Forelimb muscle (tissue), 1 donor: ENCODE results near the gene UTS2. TPM values are rescaled to one million over a fixed set of nuclear protein-coding genes. Genes with fewer than 3 reads are reported as not detected.

Experiments
- DNase-seq: peaks from one replicate; pipeline ENCODE4 v3.0.0-alpha.2; 2013; ENCODE audit warnings: low read depth
- polyA plus RNA-seq: library from polyadenylated mRNA; unstranded; fragments of 120-200 nt; gene quantifications from one replicate; pipeline ENCODE4 v1.2.1, GENCODE V29; 2013; ENCODE audit not compliant: insufficient read length

Gene UTS2
- polyA plus RNA-seq, 1 donor, result not detected

DNA sequence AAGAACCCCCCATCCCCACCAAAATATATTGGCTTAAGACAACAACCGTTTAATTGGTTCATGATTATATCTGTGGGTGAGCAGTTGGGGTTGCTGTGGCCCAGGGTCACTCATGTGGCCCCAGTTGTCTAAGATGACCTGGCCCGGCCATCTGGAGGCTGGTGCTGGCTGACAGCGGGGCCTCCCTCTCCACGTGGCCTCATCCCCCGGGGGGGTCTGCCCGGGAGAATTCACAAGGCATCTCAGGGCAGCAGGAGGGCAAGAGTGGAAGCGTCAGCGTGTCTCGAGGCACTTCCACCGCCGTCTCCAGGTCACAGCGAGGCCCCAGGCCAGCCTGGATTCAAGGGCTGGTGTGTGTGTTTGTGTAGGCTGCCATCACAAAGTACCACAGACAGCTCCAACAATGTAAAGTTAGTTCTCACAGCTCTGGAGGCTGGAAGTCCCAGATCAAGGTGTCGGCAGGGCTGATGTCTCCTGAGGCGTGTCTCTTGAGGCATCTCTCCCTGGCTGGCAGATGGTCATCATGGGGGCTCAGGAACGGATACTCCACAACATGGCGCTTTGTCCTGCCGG, 11.0 kb upstream of the UTS2 start:
- DNase-seq, result no peak

GRCh38 chr1:7862211-7863060, 9.6 kb upstream of the UTS2 start:
- DNase-seq, result no peak

GRCh38 chr1:7861452-7861851, 8.6 kb upstream of the UTS2 start:
- no peak for DNase-seq

DNA sequence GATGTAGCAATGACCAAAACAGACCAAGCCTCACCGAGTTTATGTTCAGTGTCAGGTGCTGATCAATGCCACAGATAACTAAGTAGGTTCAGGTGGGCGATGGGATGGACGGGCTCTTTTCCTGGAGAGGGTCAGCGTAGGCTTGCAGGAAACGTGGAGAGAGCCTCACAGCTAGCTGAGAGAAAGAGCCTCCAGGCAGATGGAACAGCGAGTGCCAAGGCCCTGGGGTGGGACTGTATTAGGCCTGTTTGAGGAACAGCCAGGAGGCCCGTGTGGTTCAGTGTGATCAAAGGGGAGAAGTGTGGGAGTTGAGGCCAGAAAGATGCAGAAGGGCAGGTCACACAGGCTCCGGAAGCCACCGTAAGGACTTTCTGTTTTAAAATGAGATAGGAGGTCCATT, 7.3 kb upstream of the UTS2 start:
- no peak for DNase-seq

- no peak for DNase-seq
Observed at GRCh38 chr1:7859406-7859805, 6.5 kb upstream of the UTS2 start.

DNA sequence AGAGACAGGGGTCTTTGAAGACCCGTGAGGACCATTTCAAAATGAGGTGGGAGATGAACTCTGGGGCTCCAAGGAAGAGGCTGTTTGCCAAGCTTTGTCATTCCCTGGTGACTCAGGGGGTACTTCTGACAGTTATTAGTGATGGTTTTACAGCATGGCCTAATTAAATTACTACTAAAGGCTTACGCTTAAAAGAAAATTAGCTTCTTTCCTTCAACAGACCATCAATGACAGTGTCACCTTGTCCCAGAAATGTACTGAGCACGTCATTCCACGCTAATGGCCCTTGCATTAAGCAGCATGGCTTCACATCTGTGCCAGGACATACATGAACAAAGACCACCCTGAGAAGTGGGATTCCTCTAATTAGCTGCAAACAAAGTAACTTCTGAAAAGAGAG, 5.1 kb upstream of the UTS2 start:
- DNase-seq, result no peak

DNA sequence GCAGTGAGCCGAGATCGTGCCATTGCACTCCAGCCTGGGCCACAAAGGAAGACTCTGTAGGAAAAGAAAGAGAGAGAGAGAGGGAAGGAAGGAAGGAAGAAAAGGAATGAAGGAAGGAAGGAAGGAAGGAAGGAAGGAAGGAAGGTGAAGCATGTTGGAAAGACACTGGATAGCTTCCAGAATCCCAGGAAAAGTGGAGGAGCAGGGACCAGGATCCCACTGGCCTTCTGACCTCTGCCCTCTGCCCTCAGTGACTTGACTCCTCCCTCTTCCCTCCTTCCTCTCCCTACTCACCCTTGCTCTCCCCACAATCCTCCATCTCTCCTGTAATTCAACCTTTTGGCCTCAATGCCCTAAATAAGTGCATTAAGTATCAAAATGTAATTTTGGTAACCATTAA, 4.1 kb upstream of the UTS2 start:
- DNase-seq, result no peak

GRCh38 chr1:7856345-7856744, 3.5 kb upstream of the UTS2 start:
- no peak for DNase-seq

- DNase-seq, result no peak
Observed at GRCh38 chr1:7853684-7854026, 790 bp upstream of the UTS2 start.

DNA sequence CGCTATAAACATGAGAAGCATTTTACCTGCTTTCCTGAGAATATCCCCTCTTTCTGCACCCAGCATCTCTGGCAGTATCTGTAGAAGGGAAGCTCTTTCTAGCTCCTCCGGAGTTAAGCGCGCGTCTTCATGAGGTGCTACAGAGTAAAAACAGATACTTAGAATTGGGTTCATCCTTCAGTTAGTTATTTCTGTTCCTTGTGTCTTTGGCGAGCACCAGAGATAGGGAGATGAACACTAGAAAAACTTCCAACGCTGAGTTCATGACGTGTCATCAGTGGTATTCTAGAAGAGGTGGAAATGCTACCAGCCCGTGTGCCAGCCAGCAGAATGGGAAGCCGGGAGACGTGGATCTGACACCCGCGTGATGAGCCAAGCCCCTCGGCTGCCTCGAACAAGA, 2.1 kb downstream of the UTS2 start:
- DNase-seq, result no peak

GRCh38 chr1:7847599-7847998, 5.3 kb downstream of the UTS2 start:
- DNase-seq, result no peak

- no peak for DNase-seq
Observed at GRCh38 chr1:7846656-7847055, 6.2 kb downstream of the UTS2 start.

DNA sequence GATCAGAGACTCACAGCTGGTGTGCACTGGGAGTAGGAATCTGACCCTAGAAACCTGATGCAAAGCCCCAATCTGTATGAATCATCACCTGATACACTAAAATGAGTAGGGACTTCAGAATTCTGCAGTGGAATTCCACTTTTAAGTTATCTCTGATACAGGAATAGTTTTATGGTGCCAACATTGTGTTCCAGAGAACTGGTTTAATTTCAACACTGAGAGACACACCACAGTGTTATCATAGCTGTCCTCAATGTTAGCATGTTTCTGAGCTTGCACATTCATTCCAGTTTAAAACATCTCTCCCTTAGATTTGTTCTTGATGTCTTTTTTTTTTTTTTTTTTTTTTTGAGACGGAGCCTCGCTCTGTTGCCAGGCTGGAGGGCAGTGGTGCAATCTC, 7.1 kb downstream of the UTS2 start:
- DNase-seq, result no peak

DNA sequence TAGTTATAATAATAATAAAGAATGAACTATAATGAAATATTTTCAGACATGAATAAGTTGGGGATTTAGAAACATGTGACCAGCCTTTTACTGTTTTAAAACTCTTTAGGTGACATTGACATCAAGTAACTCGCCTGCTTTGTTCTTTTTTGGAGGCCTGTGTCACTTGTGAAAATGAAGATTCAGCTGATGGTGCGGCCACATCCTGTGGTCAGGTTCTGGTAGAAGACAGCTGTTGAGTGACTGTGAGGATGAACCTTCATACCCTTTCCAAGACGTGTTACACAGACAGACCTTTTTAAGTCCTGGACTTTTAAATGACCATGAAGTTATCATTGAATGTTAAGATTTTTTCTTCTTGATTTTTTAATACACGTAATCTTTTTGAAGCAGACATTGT, 10.3 kb downstream of the UTS2 start:
- DNase-seq, result no peak

DNA sequence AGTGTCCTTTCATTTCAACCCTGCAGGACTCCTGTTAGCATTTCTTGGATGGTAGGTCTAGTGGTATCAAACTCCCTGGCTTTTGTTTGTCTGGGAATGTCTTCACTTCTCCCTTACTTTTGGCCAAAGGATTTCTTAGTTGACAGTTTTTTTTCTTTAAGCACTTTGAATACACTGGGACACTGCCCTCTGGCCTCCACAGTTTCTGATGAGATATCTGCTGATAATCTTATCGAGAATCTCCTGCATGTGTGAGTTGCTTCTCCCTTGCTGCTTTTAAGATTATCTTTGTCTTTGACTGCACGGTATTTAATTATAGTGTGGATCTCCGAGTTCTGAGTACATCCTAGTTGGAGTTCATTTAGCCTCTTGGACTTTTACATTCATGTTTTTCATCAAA, 13.3 kb downstream of the UTS2 start:
- no peak for DNase-seq

- no peak for DNase-seq
Observed at GRCh38 chr1:7838714-7839113, 14.2 kb downstream of the UTS2 start.

DNA sequence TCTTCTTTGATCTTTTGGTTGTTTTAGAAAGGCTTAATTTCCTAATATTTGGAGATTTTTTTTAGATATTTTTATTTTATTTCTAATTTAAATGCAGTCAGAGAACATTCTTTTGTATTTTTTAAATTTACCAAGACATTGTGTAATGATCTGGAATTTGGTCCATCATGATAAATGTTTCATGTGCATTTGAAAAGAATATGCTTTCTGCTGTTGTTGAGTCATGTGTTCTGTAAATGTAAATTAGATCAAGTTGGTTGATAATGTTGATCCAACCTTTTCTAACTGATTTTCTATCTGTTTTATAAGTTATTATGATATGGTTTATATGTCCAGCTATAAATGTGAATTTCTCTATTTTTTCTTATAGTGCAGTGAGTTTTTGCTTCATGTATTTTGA, 19.8 kb downstream of the UTS2 start:
- DNase-seq, result no peak

GRCh38 chr1:7831458-7831857, 21.4 kb downstream of the UTS2 start:
- DNase-seq, result no peak

GRCh38 chr1:7827126-7827955, 25.5 kb downstream of the UTS2 start:
- no peak for DNase-seq

DNA sequence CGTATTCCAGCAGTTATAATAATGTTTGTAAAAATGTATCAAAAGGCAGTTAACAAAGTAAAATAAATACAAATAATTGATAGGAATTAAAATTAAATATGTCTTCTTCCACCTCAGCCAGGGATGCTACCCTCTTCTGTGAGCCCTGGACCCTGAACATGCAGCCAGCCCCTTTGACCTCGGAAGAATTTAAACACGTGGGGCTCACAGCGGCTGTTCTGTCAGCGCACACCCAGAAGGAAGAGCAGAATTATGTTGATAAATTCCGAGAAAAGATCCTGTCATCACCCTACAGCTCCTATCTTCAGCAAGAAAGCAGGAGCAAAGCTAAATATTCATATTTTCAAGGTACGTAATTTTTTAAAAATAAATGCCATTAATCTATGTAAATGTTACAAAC, 26.5 kb downstream of the UTS2 start:
- DNase-seq, result no peak

GRCh38 chr1:7824701-7825100, 28.2 kb downstream of the UTS2 start:
- no peak for DNase-seq

DNA sequence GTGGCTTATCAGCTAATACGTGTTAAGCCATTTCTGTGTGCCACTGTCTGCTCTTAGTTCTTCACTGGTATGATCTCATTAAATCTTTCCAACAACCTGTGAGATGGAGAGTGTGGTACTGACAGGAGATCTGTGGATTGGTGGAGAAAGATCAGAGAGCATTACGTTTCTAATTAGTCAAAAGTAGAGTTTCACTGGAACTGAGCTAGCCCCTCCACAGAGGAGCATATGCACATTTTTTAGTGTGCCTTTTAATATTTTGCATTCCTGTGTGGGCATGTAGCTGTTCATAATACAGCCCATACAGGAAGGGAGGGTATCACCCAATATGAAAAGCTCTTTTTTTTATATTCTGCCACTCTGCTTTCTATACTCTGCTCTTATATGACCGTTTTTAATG, 31.6 kb downstream of the UTS2 start:
- no peak for DNase-seq
